Tibial artery (tissue), 4 donors: ENCODE measurements around the gene SDHA.
"Not testable (repeated sequence)": the region's sequence is repeated elsewhere in the genome, so short reads cannot be mapped to it uniquely, and the experiment has no call there.

ENCODE experiments used
- DNase-seq, 2 donors: peaks; one replicate each; pipeline ENCODE4 v3.0.0-alpha.2; 2019
- H3K27ac ChIP-seq, 2 donors: fragments of 200-600 bp; sonication (generic) in 1 of 2; 1 replicate in 1 of 2; 2 replicates in 1 of 2; pipeline ENCODE4 v1.5.1; 2018 to 2019; ENCODE audit warnings: mild to moderate bottlenecking in 1 of 2
- H3K27me3 ChIP-seq, 2 donors: fragments of 200-600 bp; sonication (generic) in 1 of 2; one replicate each; pipeline versions ENCODE4 v1.5.1 to v1.6.0; 2016 to 2019
- H3K36me3 ChIP-seq, 3 donors: fragments of 200-600 bp; sonication (generic) in 2 of 3; one replicate each; pipeline ENCODE4 v1.5.1; 2016 to 2019; ENCODE audit warnings: mild to moderate bottlenecking in 2 of 3
- H3K4me1 ChIP-seq, 4 donors: fragments of 200-600 bp; sonication (generic) in 2 of 4; 1 replicate in 3 of 4; 2 replicates in 1 of 4; pipeline ENCODE4 v1.5.1; 2016 to 2019
- H3K4me3 ChIP-seq, 2 donors: fragments of 200-600 bp; sonication (generic) in 1 of 2; 1 replicate in 1 of 2; 2 replicates in 1 of 2; pipeline ENCODE4 v1.5.1; 2018 to 2019; ENCODE audit warnings: mild to moderate bottlenecking in 2 of 2
- H3K9me3 ChIP-seq, 3 donors: fragments of 200-600 bp; sonication (generic) in 1 of 3; one replicate each; pipeline ENCODE4 v1.5.1; 2016 to 2019
- intact Hi-C: fragments of 100-400 bp; cut with DNase I; formaldehyde crosslinking; loops from one replicate; pipeline ENCODE4 v1.15.0; 2023; ENCODE audit warnings: low total_unique reads
- TF ChIP-seq, protein P1 (sequence below), 2 experiments: fragments of 200-600 bp in 1 of 2; fragments of 450-650 bp in 1 of 2; IDR thresholded peaks; one replicate each; pipeline ENCODE4 v1.5.1; 2017 to 2019; ENCODE audit warnings: antibody characterized with exemption in 2 of 2, mild to moderate bottlenecking in 1 of 2, moderate library complexity in 1 of 2

Gene SDHA

DNA sequence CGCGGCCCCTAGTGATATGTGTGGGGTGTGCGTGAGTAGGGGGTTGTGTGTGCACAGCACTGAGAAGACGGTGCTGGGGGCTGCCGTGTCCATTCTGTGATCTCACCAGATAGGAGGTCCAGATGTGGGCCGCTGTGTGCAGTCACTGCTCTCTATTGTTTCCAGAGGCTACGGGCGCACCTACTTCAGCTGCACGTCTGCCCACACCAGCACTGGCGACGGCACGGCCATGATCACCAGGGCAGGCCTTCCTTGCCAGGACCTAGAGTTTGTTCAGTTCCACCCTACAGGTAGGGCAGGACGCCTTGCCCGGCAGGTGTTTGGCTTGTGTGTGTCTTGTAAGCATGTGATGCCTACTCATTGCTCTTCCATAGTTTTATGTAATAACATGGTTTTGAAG lies 12.6 kb downstream of the SDHA start:
- H3K27me3 ChIP-seq = no peaks in the 10 kb centered on the region
- no peaks in the 10 kb centered on the region for H3K4me1 ChIP-seq
- no peak overlapping the region for H3K27ac ChIP-seq
- no peak for DNase-seq
- no peaks in the 10 kb centered on the region for H3K9me3 ChIP-seq
- intact Hi-C loops = no loop called here
- no peak overlapping the region for H3K4me3 ChIP-seq
- H3K36me3 ChIP-seq = peaks cover 84 to 99% (median 89%) of the 10 kb centered on the region in 3 donors
- TF ChIP-seq, protein P1, sequence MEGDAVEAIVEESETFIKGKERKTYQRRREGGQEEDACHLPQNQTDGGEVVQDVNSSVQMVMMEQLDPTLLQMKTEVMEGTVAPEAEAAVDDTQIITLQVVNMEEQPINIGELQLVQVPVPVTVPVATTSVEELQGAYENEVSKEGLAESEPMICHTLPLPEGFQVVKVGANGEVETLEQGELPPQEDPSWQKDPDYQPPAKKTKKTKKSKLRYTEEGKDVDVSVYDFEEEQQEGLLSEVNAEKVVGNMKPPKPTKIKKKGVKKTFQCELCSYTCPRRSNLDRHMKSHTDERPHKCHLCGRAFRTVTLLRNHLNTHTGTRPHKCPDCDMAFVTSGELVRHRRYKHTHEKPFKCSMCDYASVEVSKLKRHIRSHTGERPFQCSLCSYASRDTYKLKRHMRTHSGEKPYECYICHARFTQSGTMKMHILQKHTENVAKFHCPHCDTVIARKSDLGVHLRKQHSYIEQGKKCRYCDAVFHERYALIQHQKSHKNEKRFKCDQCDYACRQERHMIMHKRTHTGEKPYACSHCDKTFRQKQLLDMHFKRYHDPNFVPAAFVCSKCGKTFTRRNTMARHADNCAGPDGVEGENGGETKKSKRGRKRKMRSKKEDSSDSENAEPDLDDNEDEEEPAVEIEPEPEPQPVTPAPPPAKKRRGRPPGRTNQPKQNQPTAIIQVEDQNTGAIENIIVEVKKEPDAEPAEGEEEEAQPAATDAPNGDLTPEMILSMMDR (IDR thresholded peaks at IDR 0.05) = no peak

DNA sequence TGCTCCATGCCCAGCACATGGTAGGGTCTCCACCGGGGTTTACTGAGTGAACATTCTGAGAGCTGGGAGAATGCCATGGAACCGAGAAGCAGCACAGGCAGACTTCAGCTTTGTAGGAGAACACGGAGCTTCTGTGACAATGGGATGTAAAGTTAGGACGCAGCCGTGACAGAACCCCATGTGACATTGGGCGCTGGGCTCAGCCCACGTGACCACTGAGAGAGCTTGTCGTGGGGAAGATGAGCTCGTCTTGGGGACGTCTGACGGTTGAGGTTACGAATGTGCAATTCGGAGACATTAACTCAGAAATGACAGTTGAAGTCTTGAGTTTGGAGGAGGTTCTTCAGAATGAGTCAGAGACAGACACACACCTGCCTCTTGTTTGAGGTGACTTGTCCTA lies 13.5 kb downstream of the SDHA start:
- H3K27ac ChIP-seq = no peak overlapping the region
- no peaks in the 10 kb centered on the region for H3K4me1 ChIP-seq
- peaks cover 78 to 99% (median 88%) of the 10 kb centered on the region in 3 donors for H3K36me3 ChIP-seq
- no peak for DNase-seq
- H3K9me3 ChIP-seq = no peaks in the 10 kb centered on the region
- TF ChIP-seq, protein P1 (IDR thresholded peaks at IDR 0.05) = no peak
- no peaks in the 10 kb centered on the region for H3K27me3 ChIP-seq
- H3K4me3 ChIP-seq = no peak overlapping the region
- intact Hi-C loops = no loop called here

DNA sequence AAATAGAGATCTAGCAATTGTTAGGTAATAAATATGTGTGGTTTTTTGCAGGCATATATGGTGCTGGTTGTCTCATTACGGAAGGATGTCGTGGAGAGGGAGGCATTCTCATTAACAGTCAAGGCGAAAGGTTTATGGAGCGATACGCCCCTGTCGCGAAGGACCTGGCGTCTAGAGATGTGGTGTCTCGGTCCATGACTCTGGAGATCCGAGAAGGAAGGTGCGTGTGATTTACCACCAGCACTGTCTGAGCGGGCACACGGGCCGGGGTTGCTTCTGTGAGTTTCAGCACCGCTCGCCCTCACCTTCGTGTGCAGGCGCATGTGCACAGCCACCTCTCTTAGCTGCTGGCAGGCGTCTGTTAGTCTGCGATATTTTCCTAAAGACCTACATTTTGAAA lies 15.3 kb downstream of the SDHA start:
- intact Hi-C loops, DNase-seq, H3K27me3 ChIP-seq, H3K4me1 ChIP-seq, H3K4me3 ChIP-seq, H3K9me3 ChIP-seq, H3K27ac ChIP-seq: not testable (repeated sequence)
- peaks cover 66 to 98% (median 77%) of the 10 kb centered on the region in 3 donors for H3K36me3 ChIP-seq

DNA sequence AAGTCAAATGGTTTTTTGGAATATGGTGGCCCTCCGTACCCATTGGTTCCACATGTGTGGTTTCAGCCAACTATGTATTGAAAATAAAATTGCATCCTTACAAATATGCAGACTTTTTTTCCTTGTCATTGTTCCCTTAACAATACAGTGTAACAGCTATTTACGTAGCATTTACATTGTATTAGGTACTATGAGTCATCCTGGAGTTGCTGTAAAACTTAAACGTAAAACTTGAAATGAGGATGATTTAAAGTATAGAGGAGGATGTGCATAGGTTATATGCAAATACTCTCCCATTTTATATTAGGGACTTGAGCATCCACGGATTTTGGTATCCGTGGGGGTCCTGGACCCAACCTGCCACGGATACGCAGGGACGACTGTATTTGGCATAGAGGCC lies 16.3 kb downstream of the SDHA start:
- Histone ChIP-seq H3K4me1 (no peaks in the 10 kb centered on the region), H3K27ac (no peak overlapping the region), H3K9me3 (no peaks in the 10 kb centered on the region), H3K4me3 (no peak overlapping the region), H3K36me3 (peaks cover 56 to 99% (median 73%) of the 10 kb centered on the region in 3 donors), H3K27me3 (no peaks in the 10 kb centered on the region)
- TF ChIP-seq, protein P1 (IDR thresholded peaks at IDR 0.05) = no peak
- DNase-seq = no peak
- intact Hi-C loops = no loop called here

DNA sequence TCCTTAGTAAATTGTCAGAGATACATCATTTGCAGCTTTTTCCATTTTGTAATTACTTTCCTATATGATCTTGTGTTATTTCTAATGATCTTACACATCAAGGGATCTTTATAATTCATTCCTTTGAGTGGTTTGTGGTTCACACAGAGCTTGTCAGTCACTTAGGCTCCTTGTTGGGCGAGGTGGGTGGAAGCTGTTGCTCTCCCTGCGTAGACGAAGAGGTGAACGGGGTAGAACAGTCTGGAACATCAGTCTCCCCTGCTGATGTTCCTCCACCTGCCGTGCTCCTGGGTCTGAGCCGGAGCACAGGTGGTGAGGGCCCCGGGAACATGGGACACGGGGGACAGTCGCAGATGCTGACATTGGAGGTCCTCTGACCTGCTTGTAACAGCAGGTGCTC lies 17.4 kb downstream of the SDHA start:
- peaks cover 49 to 99% (median 68%) of the 10 kb centered on the region in 3 donors for H3K36me3 ChIP-seq
- H3K27ac ChIP-seq, intact Hi-C loops, DNase-seq, H3K9me3 ChIP-seq, H3K4me3 ChIP-seq, H3K27me3 ChIP-seq, H3K4me1 ChIP-seq: not testable (repeated sequence)

DNA sequence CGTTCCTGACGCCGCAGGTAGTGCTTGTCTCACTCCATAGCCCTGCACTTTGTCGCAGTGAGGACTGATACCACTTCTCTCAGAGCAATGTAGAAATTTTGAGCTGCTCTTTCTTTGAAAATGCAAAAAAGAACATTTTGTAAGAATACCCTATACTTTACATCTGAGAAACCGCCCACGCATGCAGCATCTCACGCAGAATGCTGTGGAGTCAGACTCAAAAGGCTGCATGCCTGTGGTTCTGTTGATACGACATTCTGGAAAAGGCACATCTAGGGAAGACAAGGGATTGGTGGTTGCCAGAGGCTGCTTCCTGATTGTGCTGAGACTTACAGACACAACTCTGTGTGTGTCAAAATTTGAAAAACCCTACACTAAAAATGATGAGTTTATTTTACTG lies 19.8 kb downstream of the SDHA start:
- intact Hi-C loops, H3K4me3 ChIP-seq, H3K27me3 ChIP-seq, H3K4me1 ChIP-seq, H3K27ac ChIP-seq, H3K9me3 ChIP-seq, DNase-seq: not testable (repeated sequence)
- H3K36me3 ChIP-seq = peaks cover 57 to 99% (median 68%) of the 10 kb centered on the region in 3 donors

DNA sequence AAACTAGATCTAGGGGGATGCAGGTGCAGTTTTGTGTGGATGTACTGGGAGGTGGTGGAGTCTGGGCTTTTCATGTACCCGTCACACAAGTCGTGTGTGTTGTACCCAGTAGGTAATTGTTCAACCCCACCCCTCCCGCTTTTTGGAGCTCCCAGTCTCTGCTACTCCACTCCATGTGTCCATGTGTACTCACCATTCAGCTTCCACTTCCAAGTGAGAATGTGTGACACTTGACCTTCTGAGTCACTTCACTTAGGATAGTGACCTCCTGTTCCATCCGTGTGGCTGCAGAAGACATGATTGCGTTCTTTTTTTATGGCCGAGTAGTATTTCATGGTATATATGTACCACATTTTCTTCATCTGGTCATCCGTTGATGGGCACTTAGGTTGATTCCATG lies 22.4 kb downstream of the SDHA start:
- H3K27me3 ChIP-seq, H3K4me3 ChIP-seq, H3K27ac ChIP-seq, H3K9me3 ChIP-seq, DNase-seq, intact Hi-C loops, H3K4me1 ChIP-seq: not testable (repeated sequence)
- H3K36me3 ChIP-seq = peaks cover 49 to 98% (median 56%) of the 10 kb centered on the region in 3 donors

DNA sequence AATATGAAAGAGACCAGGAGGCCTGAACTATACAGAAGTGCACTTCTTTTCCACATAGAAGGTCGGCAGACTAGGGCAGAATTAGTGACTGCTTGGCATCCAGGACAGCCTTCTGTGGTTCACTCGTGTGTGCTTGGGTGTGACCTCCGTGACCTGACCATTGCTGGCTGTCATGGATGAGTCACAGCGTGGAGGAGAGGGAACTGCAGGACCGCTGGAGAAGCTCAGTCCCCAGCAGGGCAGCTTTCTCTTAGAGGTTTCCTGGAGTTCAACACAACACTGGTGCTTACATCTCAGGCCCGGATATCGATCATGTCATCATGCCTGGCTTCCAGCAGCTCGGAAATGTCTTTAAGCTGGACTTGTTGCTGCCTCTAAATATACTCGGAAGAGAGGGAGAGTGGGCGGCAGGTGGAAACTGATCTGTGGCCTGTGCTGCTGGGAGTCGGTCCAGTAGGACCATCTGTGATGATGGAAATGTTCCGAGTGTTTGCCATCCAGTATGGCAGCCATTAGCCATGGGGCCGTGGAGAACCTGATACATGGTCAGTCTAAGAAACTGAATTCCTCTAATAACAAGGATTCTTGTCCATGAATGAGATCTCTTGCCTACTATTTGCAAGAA lies 23.0 kb downstream of the SDHA start:
- DNase-seq, H3K4me3 ChIP-seq, H3K4me1 ChIP-seq, H3K9me3 ChIP-seq, H3K27me3 ChIP-seq, H3K27ac ChIP-seq, intact Hi-C loops: not testable (repeated sequence)
- peaks cover 46 to 98% (median 58%) of the 10 kb centered on the region in 3 donors for H3K36me3 ChIP-seq

DNA sequence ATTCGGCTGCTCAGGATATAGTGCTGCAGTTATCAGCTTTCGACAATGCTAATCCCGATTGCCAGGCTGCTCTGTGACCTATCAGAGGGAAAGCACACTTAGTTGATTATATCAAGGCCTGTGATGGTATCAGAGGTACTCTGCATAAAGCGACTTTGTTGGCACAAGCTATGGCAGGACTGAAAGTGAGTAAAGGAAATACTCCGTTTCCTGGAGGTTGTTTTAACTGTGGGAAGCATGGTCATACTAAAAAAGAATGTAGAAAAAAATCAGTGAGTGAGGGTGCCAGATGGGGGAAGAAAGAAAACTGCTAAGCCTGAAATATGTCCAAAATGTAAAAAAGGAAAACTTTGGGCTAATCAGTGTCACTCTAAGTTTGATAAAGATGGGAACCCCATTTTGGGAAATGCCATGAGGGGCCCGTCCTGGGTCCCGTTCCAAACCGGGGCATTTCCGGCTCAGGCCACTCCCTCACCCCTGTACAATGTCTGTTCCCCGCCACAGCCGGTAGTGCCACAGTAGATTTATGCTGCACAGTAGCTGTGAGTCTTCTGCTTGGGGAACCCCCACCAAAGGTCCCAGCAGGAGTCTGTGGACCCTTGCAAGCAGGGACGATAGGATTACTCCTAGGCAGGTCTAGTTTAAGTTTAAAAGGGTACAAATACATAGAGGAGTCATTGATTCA lies 25.7 kb downstream of the SDHA start:
- H3K4me1 ChIP-seq, H3K27ac ChIP-seq, intact Hi-C loops, H3K4me3 ChIP-seq, H3K9me3 ChIP-seq, H3K27me3 ChIP-seq, DNase-seq: not testable (repeated sequence)
- peaks cover 48 to 91% (median 61%) of the 10 kb centered on the region in 3 donors for H3K36me3 ChIP-seq

DNA sequence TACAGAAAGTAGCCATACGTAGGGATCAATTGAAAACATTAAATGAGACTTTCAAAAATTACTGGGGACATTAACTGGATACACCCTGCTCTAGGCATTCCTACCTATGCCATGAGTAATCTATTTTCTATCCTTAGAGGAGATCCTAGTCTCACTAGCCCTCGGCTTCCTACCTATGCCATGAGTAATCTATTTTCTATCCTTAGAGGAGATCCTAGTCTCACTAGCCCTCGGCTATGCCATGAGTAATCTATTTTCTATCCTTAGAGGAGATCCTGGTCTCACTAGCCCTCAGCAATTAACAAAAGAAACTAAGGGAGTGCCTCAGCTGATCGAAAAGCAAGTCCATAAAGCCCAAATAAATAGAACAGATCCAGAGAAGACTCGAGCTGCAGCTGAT lies 27.6 kb downstream of the SDHA start:
- intact Hi-C loops, H3K4me1 ChIP-seq, H3K27ac ChIP-seq, H3K4me3 ChIP-seq, DNase-seq, H3K27me3 ChIP-seq, H3K9me3 ChIP-seq: not testable (repeated sequence)
- H3K36me3 ChIP-seq = peaks cover 56 to 91% (median 71%) of the 10 kb centered on the region in 3 donors

DNA sequence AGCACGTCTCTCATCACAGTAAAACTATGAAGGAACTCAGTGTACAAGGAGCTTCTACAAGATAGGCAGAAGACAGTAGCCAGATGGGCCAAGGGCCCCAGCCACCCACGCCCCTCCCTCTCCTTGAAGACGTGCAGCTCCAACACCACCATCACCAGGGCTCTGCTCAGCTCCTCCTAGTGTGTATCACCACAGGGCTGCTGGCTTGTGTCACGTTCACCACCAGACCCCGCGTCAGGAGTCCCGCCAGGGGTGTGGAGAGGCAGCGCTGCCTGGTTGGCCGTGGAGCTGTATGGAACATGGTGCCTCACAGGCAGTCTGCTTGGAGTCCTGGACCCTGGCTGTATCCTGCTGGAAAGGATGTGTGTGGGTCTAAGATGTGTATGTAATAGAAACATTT lies 32.3 kb downstream of the SDHA start:
- intact Hi-C loops, DNase-seq, H3K27ac ChIP-seq, H3K27me3 ChIP-seq, H3K4me1 ChIP-seq, H3K4me3 ChIP-seq, H3K9me3 ChIP-seq: not testable (repeated sequence)
- peaks cover 43 to 88% (median 75%) of the 10 kb centered on the region in 3 donors for H3K36me3 ChIP-seq
